ENCODE measurements around the gene CDH20. TPM values are rescaled to one million over a fixed set of nuclear protein-coding genes. Genes with fewer than 3 reads are reported as not detected.

The CDH20 gene
- total and polyA plus RNA-seq, 2 of the 4 experiments (the other 2 are of a cell fraction): not detected

GRCh38 chr18:61581578-61582201 lies 248.5 kb downstream of the CDH20 start (continued):
- peak; percentile 51; the same call in 1 of the 2 replicates for TF ChIP-seq MAZ (IDR thresholded peaks at IDR 0.05; ENCODE audit: borderline replicate concordance, low read depth, low read length)
- TF ChIP-seq RAD21 (IDR thresholded peaks at IDR 0.05; ENCODE audit: low read length): peak; percentile 84

DNA sequence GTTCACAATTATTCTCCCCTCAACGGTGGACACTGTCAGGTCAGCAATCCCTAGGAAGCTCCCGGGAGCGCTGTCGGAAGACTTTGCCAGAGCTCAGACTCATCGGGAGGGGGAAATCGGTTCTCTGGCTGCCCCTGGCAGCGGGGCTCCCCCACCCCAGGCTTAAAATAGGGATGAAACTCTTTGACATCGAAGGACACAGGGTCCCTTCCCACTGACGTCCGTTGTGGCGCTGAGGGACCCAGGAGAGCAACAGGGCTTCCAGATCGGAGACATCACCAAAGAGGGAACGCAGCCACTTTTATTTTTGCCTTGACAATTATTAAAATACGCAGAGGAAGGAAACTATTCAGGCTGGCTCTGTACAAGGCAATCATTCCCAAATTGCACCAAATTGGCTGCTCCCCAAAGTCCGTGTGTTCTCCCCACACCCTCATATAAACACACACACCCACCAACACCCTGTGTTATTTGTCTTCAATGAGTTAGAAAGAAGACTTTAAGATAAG lies 249.0 kb downstream of the CDH20 start:
- Histone ChIP-seq H2AFZ (replicated peaks; ENCODE audit: low read length, poor library complexity) (peak overlapping the region; percentile 87), H3K9ac (ENCODE audit: low read depth, low read length) (no peak overlapping the region), H3K23ac (ENCODE audit: low read depth, low read length) (no peak overlapping the region), H3K18ac (ENCODE audit: low read depth, low read length) (no peak overlapping the region), H3K27ac (ENCODE audit: insufficient read depth, low read length) (no peak overlapping the region), H3K4me3 (ENCODE audit: insufficient read depth, low read depth, low read length) (peak overlapping the region; percentile 45), H4K8ac (ENCODE audit: low read depth in 2 of 2, low read length in 2 of 2) (peak overlapping the region in 1 of 2 experiments; percentile 29; a peak in 2 of 4 replicates), H2BK20ac (ENCODE audit: low read depth, low read length) (peak overlapping the region; percentile 0; the same call in 1 of the 2 replicates), H3K36me3 (ENCODE audit: control insufficient read depth, insufficient read depth, low read length) (no peaks in the 10 kb centered on the region), H4K20me1 (ENCODE audit: insufficient read depth, low read length) (no peaks in the 10 kb centered on the region), H2AK9ac (replicated peaks; ENCODE audit: low read depth, low read length, poor library complexity) (peak overlapping the region; percentile 20), H2BK5ac (ENCODE audit: low read depth, low read length, poor library complexity, severe bottlenecking) (no peak overlapping the region), H3K56ac (ENCODE audit: extremely low read depth, insufficient read depth, low read length) (no peak overlapping the region), H3K4me2 (ENCODE audit: low read depth, low read length) (peak overlapping the region; percentile 92), H3K27me3 (ENCODE audit: control insufficient read depth, insufficient read depth, low read length) (no peaks in the 10 kb centered on the region), H3K4me1 (ENCODE audit: control insufficient read depth, insufficient read depth, low read length) (peaks cover 4% of the 10 kb centered on the region), H3K9me1 (ENCODE audit: insufficient read depth, low read length) (peaks cover 4% of the 10 kb centered on the region), H3K79me1 (ENCODE audit: low read depth in 1 of 2, low read length in 2 of 2) (no peaks in the 10 kb centered on the region), H2BK120ac (ENCODE audit: low read depth, low read length) (peak overlapping the region; percentile 61), H2BK15ac (ENCODE audit: low read depth, low read length) (0 out of 3 replicates have a peak overlapping the region, but pooled peaks have one; percentile 4), H4K5ac (ENCODE audit: low read depth, low read length) (peak overlapping the region; percentile 17; the same call in 1 of the 2 replicates), H3K14ac (replicated peaks; ENCODE audit: low read depth, low read length) (no peak overlapping the region), H3K4ac (ENCODE audit: low read depth, low read length) (peak overlapping the region; percentile 20; the same call in 1 of the 2 replicates), H3K9me3 (ENCODE audit: control insufficient read depth, insufficient read depth, low read length) (no peaks in the 10 kb centered on the region), H2AK5ac (ENCODE audit: low read depth, low read length) (peak overlapping the region; percentile 3; the same call in 1 of the 2 replicates), H4K91ac (ENCODE audit: insufficient read depth, low read depth, low read length) (no peak overlapping the region)
- BruUV-seq (replicated peaks): no TSS peak
- POLR2A ChIA-PET (ENCODE audit: unreplicated experiment): interaction anchor here (1.1 kb wide), 1 partner anchor 24 kb away, joined by 12 read pairs; no protein-coding TSS in a partner anchor
- WGBS, 2 experiments (ENCODE audit: extremely low coverage in 2 of 2, insufficient read length in 1 of 2): 19% methylated on average over 10 of the region's 15 CpGs; no CpG with 5 or more reads in 1 of the 2 experiments
- CTCF ChIA-PET: interaction anchor here (0.5 to 1.8 kb wide), 11 partner anchors 14 to 551 kb away, joined by 3 to 15 read pairs (median 4); no protein-coding TSS in a partner anchor
- DNase-seq: no peak
- peak; percentile 68 for ATAC-seq (ENCODE audit: low read depth)
- in situ Hi-C loops (cut with MboI; ENCODE audit: low sequenced_read_pairs) (no loop called here), intact Hi-C loops (cut with micrococcal nuclease) (loop anchor here (1.0 to 10.0 kb wide), 3 partner anchors 310 to 549 kb away; partner anchors contain the start of gene RNF152), dilution Hi-C loops (cut with HindIII; ENCODE audit: low sequenced_read_pairs, unreplicated experiment) (no loop called here)
- TF ChIP-seq NFE2L2 (IDR thresholded peaks at IDR 0.05; ENCODE audit: low read depth, low read length) (no peak), CHD1 (IDR thresholded peaks at IDR 0.05; ENCODE audit: low read depth, low read length) (no peak)
